ENCODE measurements around the gene EPS8L1. TPM values are rescaled to one million over a fixed set of nuclear protein-coding genes. Genes with fewer than 3 reads are reported as not detected.

The EPS8L1 gene
- total RNA-seq, 2 experiments from 2014 or later: 2.0 to 2.2 TPM

DNA sequence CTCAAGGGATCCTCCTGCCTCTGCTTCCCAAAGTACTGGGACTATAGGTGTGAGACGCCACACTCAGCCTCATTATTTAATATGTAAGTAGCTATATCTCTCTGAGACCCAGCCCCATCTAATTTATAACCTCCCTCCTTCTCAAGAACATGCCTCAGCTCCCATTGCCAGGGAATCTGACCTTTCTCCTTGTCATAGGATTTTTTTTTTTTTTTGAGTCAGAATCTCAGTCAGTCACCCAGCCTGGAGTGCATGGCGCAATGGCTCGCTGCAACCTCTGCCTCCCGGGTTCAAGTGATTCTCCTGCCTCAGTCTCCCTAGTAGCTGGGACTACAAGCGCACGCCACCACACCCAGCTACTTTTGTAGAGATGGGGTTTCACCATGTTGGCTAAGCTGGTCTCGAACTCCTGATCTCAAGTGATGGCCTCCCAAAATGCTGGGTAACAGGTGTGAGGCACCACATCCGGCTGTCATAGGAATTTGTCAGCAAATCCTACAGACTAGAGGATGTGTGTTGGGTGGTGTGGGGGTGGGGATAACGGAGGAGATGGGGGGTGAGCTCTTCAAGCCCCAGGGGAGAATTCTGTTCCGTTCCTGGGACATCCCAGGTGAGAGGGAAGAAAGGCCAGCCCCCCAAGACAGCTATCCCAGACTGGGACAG, 5.1 kb upstream of the EPS8L1 start:
- Histone ChIP-seq H3K36me3 (ENCODE audit: insufficient read depth, low read length) (no peaks in the 10 kb centered on the region), H3K27me3 (ENCODE audit: control insufficient read depth in 1 of 2, insufficient read depth in 2 of 2, low read length in 2 of 2) (peaks cover 38 to 64% of the 10 kb centered on the region in 2 experiments), H3K9me3 (ENCODE audit: control insufficient read depth in 1 of 2, insufficient read depth in 1 of 2, low read length in 2 of 2) (peaks cover 0 to 35% of the 10 kb centered on the region in 2 experiments), H3K4me1 (ENCODE audit: insufficient read depth, low read length) (peaks cover 11% of the 10 kb centered on the region), H3K27ac (ENCODE audit: low read depth in 1 of 2, low read length in 2 of 2) (no peak overlapping the region), H3K4me3 (ENCODE audit: low read length) (no peak overlapping the region)
- intact Hi-C loops (cut with DNase I, micrococcal nuclease): no loop called here
- Mint-ChIP-seq H3K27me3 (peaks cover 87% of the 10 kb centered on the region), H3K27ac (no peak overlapping the region), H3K9me3 (no peaks in the 10 kb centered on the region), H3K4me3 (no peak overlapping the region), H3K36me3 (ENCODE audit: low read depth) (no peaks in the 10 kb centered on the region), H3K4me1 (ENCODE audit: low read depth) (peaks cover 18% of the 10 kb centered on the region)
- ChIA-PET POLR2A (no interaction called here), CTCF (interaction anchor here (1.2 kb wide), 1 partner anchor 10 kb away, joined by 3 read pairs; no protein-coding TSS in a partner anchor)
- no peak for TF ChIP-seq CTCF (IDR thresholded peaks at IDR 0.05)
- no peak for DNase-seq
- ATAC-seq (ENCODE audit: poor library complexity): no peak

- TF ChIP-seq CTCF (IDR thresholded peaks at IDR 0.05): no peak
- peaks cover 11% of the 10 kb centered on the region for H3K4me1 ChIP-seq (ENCODE audit: insufficient read depth, low read length)
- ChIA-PET POLR2A (no interaction called here), CTCF (no interaction called here)
- Mint-ChIP-seq H3K9me3 (no peaks in the 10 kb centered on the region), H3K27ac (no peak overlapping the region), H3K27me3 (peaks cover 84% of the 10 kb centered on the region), H3K4me1 (ENCODE audit: low read depth) (peaks cover 18% of the 10 kb centered on the region), H3K36me3 (ENCODE audit: low read depth) (no peaks in the 10 kb centered on the region), H3K4me3 (no peak overlapping the region)
- peak; percentile 49 for ATAC-seq (ENCODE audit: poor library complexity)
- no peak overlapping the region for H3K27ac ChIP-seq (ENCODE audit: low read depth in 1 of 2, low read length in 2 of 2)
- H3K9me3 ChIP-seq (ENCODE audit: control insufficient read depth in 1 of 2, insufficient read depth in 1 of 2, low read length in 2 of 2): peaks cover 0 to 35% of the 10 kb centered on the region in 2 experiments
- H3K36me3 ChIP-seq (ENCODE audit: insufficient read depth, low read length): no peaks in the 10 kb centered on the region
- H3K27me3 ChIP-seq (ENCODE audit: control insufficient read depth in 1 of 2, insufficient read depth in 2 of 2, low read length in 2 of 2): peaks cover 38 to 64% of the 10 kb centered on the region in 2 experiments
- intact Hi-C loops (cut with DNase I, micrococcal nuclease): no loop called here
- DNase-seq: peak in 1 of 14 experiments; percentile 31
- H3K4me3 ChIP-seq (ENCODE audit: low read length): no peak overlapping the region
Measured at GRCh38 chr19:55071129-55071502, 4.6 kb upstream of the EPS8L1 start.

GRCh38 chr19:55071913-55072312, 3.8 kb upstream of the EPS8L1 start:
- ATAC-seq (ENCODE audit: poor library complexity): no peak
- POLR2A ChIA-PET: no interaction called here

More at GRCh38 chr19:55071913-55072312, 3.8 kb upstream of the EPS8L1 start:
- Mint-ChIP-seq H3K27me3 (peaks cover 82% of the 10 kb centered on the region), H3K9me3 (no peaks in the 10 kb centered on the region), H3K4me1 (ENCODE audit: low read depth) (peaks cover 18% of the 10 kb centered on the region), H3K4me3 (no peak overlapping the region), H3K36me3 (ENCODE audit: low read depth) (no peaks in the 10 kb centered on the region), H3K27ac (no peak overlapping the region)
- CTCF ChIA-PET: no interaction called here
- H3K27ac ChIP-seq (ENCODE audit: low read depth in 1 of 2, low read length in 2 of 2): no peak overlapping the region
- peaks cover 11% of the 10 kb centered on the region for H3K4me1 ChIP-seq (ENCODE audit: insufficient read depth, low read length)
- peaks cover 0 to 35% of the 10 kb centered on the region in 2 experiments for H3K9me3 ChIP-seq (ENCODE audit: control insufficient read depth in 1 of 2, insufficient read depth in 1 of 2, low read length in 2 of 2)
- no peak overlapping the region for H3K4me3 ChIP-seq (ENCODE audit: low read length)
- DNase-seq: no peak
- H3K36me3 ChIP-seq (ENCODE audit: insufficient read depth, low read length): no peaks in the 10 kb centered on the region
- intact Hi-C loops (cut with DNase I, micrococcal nuclease): no loop called here
- no peak for TF ChIP-seq CTCF (IDR thresholded peaks at IDR 0.05)
- peaks cover 37 to 56% of the 10 kb centered on the region in 2 experiments for H3K27me3 ChIP-seq (ENCODE audit: control insufficient read depth in 1 of 2, insufficient read depth in 2 of 2, low read length in 2 of 2)

All from CD4-positive, alpha-beta T cell (primary cell).